ENCODE results near the gene TMEM59L.

TMEM59L gene

DNA sequence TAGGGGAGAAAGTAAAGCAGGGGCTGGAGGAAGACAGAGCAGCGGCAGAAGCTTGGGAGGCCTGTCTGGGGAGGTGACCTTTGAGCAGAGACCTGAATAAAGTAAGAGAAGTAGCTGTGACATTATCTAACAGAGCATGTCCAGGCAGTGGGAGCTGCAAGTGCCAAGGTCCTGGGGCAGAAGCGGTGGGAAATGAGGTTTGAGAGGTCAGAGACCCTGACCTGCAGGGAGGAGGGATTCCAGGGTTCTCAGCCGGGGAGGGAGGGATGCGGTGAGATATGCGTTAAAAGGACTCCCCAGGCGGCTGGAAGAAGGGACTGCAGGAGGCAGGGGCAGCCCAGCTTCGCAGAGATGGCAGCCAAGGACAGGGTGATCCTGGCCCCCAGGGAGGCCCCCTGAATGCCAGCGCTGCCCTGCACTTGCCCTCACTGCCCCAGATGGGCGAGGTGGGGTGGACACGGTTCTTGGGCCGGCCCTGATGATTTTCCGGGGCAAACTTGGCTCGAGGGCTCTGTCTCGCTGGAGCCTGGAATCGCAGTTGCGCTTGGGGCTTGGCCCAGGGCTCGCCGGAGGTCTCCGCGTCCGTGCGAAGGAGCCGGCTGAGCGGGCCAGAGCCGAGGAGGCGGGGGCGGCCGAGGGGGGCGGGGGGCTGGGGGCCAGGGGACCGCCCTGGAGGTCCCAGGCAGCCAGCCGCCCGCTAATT lies 9.3 kb upstream of the TMEM59L start:
- no peak for DNase-seq (ENCODE audit: insufficient read length, low spot score)
- no peak for TF ChIP-seq POLR2AphosphoS5 (IDR thresholded peaks at IDR 0.05; ENCODE audit: low read depth, low read length)
- TF ChIP-seq TAF1 (IDR thresholded peaks at IDR 0.05; ENCODE audit: low read depth, low read length), result no peak
- TF ChIP-seq PAX5 (IDR thresholded peaks at IDR 0.05; ENCODE audit: insufficient read depth, low read length, severe bottlenecking), result no peak
- TF ChIP-seq SPI1 (IDR thresholded peaks at IDR 0.05; ENCODE audit: low read depth, low read length), result no peak
- TF ChIP-seq POU2F2 (IDR thresholded peaks at IDR 0.05; ENCODE audit: low read depth, low read length), result no peak
- no peak for TF ChIP-seq POLR2A (IDR thresholded peaks at IDR 0.05; ENCODE audit: low read depth, low read length)
- FAIRE-seq, result no peak

DNA sequence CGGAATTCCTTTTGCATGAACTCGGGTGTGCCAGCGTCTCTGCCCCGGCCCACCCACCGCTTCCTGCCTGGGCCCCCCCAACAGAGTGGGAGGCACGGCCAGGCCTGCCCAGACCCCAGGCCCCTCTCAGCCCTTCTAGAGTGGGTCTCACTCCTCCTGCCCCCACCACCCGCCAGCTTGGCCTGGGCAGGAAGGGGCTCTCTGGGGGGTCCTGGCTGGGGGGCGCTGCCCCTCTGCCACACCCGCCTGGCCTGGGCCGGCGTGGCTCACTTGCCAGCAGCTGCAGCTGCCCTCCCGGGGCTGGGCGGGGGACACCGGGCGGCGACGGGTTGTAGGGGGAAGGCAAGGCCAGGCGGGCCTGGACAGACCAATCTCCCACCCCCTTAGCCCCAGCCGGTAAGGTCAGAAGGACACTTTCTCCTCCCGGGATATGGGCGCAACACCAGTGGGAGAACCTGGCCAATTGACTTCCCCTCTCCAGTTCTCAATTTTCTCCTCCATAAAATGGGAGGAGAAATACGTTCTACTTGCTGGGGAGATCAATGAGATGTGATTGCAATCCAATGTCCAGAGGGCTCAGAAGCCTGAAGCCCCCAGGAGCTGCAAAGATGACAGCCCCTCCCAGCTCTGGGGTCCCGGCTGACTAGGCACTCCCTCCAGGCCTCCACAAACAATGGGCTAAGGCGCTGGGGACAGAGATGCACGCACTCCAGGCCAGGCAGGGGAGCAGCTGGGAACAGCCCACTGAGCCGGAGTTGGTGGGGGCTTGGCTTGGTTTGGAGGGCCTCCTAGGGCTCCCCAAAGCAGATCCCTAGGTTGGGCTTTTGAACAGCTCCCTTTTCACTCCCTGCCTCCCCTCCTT lies 8.5 kb upstream of the TMEM59L start:
- FAIRE-seq (no peak), DNase-seq (ENCODE audit: insufficient read length, low spot score) (no peak)
- TF ChIP-seq POLR2A (IDR thresholded peaks at IDR 0.05; ENCODE audit: low read depth, low read length), result no peak
- TF ChIP-seq TAF1 (IDR thresholded peaks at IDR 0.05; ENCODE audit: low read depth, low read length), result no peak
- no peak for TF ChIP-seq SPI1 (IDR thresholded peaks at IDR 0.05; ENCODE audit: low read depth, low read length)
- TF ChIP-seq POU2F2 (IDR thresholded peaks at IDR 0.05; ENCODE audit: low read depth, low read length), result no peak
- TF ChIP-seq PAX5 (IDR thresholded peaks at IDR 0.05; ENCODE audit: insufficient read depth, low read length, severe bottlenecking), result no peak
- TF ChIP-seq POLR2AphosphoS5 (IDR thresholded peaks at IDR 0.05; ENCODE audit: low read depth, low read length), result no peak

DNA sequence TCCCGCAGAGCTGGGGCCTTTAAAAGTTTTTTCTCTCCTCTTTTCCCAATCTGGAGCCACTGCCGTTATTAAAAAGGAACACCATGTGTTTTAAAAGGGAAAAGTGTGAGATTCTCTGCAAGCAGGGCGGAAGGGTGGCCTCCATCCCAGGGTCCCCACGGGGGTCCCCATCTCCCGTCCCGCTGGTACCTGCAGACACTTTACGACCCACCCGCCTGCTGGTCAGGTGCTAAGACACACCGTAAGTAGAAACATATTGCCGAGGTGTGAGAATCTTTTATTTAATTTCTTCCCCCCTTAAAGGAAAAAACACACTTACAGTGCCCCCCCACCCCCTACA lies 7.9 kb upstream of the TMEM59L start:
- no peak for FAIRE-seq
- TF ChIP-seq SPI1 (IDR thresholded peaks at IDR 0.05; ENCODE audit: low read depth, low read length) (no peak), POLR2AphosphoS5 (IDR thresholded peaks at IDR 0.05; ENCODE audit: low read depth, low read length) (no peak), POU2F2 (IDR thresholded peaks at IDR 0.05; ENCODE audit: low read depth, low read length) (no peak), PAX5 (IDR thresholded peaks at IDR 0.05; ENCODE audit: insufficient read depth, low read length, severe bottlenecking) (no peak), POLR2A (IDR thresholded peaks at IDR 0.05; ENCODE audit: low read depth, low read length) (no peak), TAF1 (IDR thresholded peaks at IDR 0.05; ENCODE audit: low read depth, low read length) (no peak)

DNA sequence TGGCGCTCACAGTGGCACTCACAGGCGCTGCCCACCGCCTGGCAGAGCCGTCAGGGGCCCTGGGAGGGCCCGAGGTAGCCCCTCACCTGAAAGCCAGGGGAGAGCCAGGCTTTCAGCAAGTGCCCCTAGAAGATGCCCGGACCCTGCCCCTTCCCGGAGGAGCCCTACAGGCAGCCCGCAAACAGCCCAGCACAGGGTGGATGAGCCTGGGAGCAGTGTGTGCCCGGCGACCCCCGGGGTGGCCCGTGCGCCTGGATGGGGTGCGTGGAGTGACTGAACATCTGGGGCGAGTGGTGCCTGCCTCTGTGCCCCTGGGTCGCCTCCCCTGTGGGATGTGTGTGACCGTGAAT lies 7.5 kb upstream of the TMEM59L start:
- FAIRE-seq, result no peak
- DNase-seq (ENCODE audit: insufficient read length, low spot score), result no peak
- no peak for TF ChIP-seq POU2F2 (IDR thresholded peaks at IDR 0.05; ENCODE audit: low read depth, low read length)

More for the DNA sequence above, 7.9 kb upstream of the TMEM59L start:
- no peak for DNase-seq (ENCODE audit: insufficient read length, low spot score)

DNA sequence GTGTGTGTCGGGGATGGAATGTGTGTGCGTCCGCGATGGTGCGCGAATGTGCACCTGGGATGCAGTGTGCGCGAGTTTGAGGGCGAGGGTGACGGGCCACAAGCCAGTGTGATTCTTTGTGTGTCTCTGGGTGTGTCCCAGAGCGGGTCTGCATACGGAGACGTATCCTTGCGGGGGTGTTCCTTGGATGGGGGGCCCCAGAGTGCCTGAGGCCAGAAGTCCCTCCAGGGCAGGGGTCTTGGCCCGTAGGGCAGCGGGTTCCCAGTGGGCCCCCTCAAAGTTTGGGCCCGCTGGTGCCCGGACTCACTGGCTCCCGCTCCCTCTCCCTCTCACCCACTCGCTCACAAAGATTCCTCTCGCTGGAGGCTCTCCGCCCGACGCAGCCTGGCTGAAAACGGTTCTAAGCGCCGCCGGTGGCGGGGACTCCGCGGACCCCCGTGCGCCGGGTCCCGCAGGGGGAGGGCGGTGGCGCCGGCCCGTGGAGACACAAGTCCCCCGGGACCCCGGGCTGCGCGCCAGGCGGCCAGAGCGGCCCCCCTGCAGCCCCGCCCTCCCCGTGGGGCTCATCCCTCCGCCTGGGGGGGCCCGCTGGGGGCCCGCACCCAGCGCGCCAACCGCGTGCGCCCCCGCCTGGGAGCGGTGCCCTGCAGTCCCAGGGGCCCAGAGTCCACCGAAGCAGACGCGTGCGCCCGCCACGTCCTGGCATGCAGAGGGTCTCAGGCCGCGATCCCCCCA lies 7.0 kb upstream of the TMEM59L start:
- no peak for TF ChIP-seq TAF1 (IDR thresholded peaks at IDR 0.05; ENCODE audit: low read depth, low read length)
- TF ChIP-seq SPI1 (IDR thresholded peaks at IDR 0.05; ENCODE audit: low read depth, low read length), result no peak
- no peak for FAIRE-seq
- DNase-seq (ENCODE audit: insufficient read length, low spot score), result no peak

DNA sequence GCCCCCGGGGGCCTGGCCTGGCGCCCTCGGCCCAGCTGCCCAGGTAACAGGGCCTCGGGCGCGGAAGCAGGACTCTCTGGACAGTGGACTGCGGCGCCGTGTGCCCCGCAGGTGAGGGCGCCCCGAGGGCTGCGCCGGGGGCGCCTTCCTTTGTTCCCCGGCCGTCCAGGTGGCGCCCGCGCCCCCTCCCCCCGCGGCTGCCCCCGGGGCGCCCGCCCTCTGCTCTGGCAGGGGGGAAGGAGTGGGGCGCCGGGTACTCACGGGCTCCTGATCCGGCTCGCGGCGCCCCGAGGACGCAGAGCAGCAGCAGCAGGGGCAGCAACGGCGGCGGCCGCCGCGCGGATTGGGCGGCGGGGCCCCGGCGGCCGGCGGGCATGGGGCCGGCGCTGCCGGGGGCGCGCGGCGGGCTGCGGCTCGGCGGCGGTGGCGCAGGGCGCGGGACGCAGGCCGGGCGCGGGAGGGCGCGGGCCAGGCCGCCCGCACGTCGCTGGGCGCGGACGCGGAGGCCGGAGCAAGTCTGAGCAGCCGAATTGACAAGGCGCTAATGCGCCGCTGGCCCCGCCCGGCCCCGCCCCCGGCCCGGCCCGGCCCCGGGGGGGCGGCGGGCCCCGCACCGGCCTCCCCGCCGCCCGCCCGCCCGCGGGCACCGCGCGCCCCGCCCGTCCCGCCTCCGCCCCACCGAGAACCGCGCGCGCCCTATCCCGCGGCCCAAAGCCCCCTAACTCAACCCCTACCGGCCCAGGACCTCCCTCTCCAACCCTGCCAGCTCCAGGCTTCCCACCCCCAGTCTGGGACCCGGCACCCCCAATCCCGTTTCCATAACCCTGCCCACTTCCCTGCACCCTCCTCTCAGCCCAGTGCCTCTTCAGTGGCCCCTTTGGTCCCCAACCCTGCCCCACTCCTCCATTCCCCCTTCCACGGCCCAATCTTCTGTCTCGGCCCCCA lies 6.1 kb upstream of the TMEM59L start, which contains the start of gene CRLF1:
Gene CRLF1 (minus strand): TSS at position 519 of the 945 bp plus-strand sequence. CDS start 143 bp downstream, at position 376.
- FAIRE-seq, result no peak
- TF ChIP-seq POLR2AphosphoS5 (IDR thresholded peaks at IDR 0.05; ENCODE audit: low read depth, low read length) (no peak), PAX5 (IDR thresholded peaks at IDR 0.05; ENCODE audit: insufficient read depth, low read length, severe bottlenecking) (no peak), POLR2A (IDR thresholded peaks at IDR 0.05; ENCODE audit: low read depth, low read length) (no peak), POU2F2 (IDR thresholded peaks at IDR 0.05; ENCODE audit: low read depth, low read length) (no peak), SPI1 (IDR thresholded peaks at IDR 0.05; ENCODE audit: low read depth, low read length) (no peak), TAF1 (IDR thresholded peaks at IDR 0.05; ENCODE audit: low read depth, low read length) (no peak)
- DNase-seq (ENCODE audit: insufficient read length, low spot score), result no peak

DNA sequence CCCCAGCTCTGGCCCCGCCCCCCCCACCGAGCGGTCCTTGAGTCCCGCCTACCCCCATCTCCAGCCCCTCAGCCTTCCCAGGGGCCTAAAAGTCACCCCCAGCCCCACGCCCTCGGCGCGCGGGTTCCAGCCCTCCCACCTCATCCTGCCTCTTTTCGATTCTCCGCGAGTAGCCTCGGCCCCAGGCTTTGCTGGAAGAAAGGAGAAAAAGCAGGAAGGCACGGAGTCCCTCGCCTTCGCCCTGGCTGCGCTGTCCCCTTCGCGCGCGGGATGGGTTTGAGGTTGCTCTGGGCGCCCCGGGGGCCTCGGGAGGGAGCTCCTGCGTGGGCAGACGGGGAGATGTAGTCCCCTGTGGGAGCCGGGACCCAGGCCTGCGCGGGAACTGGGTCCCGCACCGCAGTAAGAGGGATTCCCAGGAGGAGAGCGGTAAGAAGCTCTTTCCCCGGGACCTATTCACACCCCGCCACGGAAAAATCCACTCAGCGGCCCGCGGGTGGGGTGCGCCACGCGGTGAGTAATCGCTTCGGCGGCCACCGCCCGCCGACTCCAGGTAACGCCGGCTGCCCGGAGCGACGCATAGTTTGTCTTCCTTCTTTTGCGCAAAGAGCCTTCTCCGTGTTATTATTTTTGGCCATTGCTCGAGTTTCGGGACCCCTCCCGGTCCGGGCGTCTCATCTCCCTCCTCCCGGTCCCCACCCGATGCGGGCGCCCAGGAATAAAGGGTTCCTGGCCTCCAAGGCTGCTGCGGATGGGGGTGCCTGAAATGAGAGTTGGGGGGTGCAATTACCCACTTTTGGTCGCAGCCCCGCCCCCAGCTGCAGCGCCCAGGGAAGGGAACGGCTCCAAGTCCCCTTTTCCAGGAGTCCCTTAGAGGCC lies 5.2 kb upstream of the TMEM59L start:
- FAIRE-seq (no peak), DNase-seq (ENCODE audit: insufficient read length, low spot score) (no peak)
- no peak for TF ChIP-seq TAF1 (IDR thresholded peaks at IDR 0.05; ENCODE audit: low read depth, low read length)
- TF ChIP-seq POLR2A (IDR thresholded peaks at IDR 0.05; ENCODE audit: low read depth, low read length), result no peak
- TF ChIP-seq PAX5 (IDR thresholded peaks at IDR 0.05; ENCODE audit: insufficient read depth, low read length, severe bottlenecking), result no peak
- no peak for TF ChIP-seq POLR2AphosphoS5 (IDR thresholded peaks at IDR 0.05; ENCODE audit: low read depth, low read length)
- TF ChIP-seq SPI1 (IDR thresholded peaks at IDR 0.05; ENCODE audit: low read depth, low read length), result no peak
- TF ChIP-seq POU2F2 (IDR thresholded peaks at IDR 0.05; ENCODE audit: low read depth, low read length), result no peak

DNA sequence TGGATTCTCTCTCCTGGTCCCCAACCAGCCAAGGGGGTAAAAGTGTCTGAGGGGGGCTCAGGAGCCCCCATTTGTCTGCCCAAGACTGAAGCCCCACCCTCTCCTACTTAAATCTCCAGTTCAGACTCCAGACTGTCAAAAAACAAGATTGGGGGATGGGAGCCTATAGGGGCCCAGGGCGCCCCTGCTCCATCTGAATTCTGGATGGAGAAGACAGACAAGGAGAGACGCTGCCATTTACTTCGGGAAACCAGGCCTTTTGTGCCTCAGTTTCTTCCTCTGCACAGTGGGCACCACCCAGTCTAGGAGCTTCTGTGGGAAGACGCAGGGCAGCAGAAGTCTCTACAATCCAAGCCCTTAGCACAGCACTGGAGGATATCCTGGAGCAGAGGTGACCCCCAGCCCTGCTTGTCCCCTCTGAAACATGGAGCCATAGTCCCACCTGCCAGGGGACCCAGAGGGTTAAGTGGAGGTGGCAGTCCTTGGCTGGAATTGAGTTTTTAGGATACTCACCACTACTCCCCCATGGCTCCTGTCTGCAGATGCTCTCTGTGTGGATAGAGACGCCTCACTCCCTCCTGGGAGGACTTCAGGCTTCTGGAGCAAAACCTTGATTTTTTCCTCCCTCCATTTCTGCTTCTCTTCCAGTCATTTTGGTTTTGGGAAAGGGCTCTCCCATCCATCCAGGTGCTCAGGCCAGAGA lies 4.4 kb upstream of the TMEM59L start:
- no peak for DNase-seq (ENCODE audit: insufficient read length, low spot score)
- FAIRE-seq, result no peak
- TF ChIP-seq TAF1 (IDR thresholded peaks at IDR 0.05; ENCODE audit: low read depth, low read length) (no peak), POU2F2 (IDR thresholded peaks at IDR 0.05; ENCODE audit: low read depth, low read length) (no peak), POLR2A (IDR thresholded peaks at IDR 0.05; ENCODE audit: low read depth, low read length) (no peak), SPI1 (IDR thresholded peaks at IDR 0.05; ENCODE audit: low read depth, low read length) (no peak), POLR2AphosphoS5 (IDR thresholded peaks at IDR 0.05; ENCODE audit: low read depth, low read length) (no peak), PAX5 (IDR thresholded peaks at IDR 0.05; ENCODE audit: insufficient read depth, low read length, severe bottlenecking) (no peak)

All from GM12891 (cell line).